NCI-H1930 (cell line): ENCODE measurements around the gene SLC1A2.
"Not testable (repeated sequence)": the region's sequence is repeated elsewhere in the genome, so short reads cannot be mapped to it uniquely, and the experiment has no call there.

ENCODE experiments used
- DNase-seq, 2 experiments: peaks; one replicate each; lab custom pipeline; 2025; lab: John Stamatoyannopoulos, UW

SLC1A2 gene

DNA sequence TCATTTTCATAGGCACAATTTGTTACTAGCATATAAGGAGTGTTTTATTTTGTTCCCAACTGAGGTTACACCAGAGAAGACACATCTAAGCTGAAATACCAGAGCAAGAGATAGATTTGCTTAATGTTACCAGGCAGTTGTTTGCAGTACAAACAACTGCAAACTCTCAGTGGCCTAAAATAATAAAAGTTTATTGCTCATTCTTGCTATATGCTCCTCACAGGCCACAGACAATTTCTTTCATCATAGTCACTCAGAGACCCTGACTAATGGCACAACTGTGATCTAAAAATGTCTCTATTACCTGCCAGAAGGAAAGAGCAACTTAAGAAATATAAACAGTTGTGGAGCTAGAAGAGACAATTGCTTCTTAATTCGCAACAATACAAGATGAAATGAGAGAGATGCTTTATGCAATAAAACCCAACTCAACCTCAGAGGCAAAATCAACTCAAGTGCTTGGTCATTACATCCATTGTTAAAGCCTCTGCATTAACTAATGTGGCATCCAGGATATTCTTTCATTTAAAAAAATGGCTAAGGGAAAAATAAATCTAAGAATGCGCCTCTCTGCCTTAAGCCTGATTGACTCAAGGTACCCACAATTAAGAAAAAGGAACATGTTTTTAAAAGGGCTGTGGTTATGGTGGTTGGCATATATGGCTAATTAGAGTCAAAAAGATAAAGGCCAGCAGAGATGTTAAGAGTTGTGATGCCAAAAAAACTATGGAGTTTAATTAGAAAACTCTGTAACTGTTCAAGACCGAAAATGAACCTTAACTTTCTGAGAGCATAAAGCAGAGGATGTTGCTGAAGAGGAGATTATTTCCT, 176.7 kb downstream of the SLC1A2 start:
- no peak for DNase-seq

DNA sequence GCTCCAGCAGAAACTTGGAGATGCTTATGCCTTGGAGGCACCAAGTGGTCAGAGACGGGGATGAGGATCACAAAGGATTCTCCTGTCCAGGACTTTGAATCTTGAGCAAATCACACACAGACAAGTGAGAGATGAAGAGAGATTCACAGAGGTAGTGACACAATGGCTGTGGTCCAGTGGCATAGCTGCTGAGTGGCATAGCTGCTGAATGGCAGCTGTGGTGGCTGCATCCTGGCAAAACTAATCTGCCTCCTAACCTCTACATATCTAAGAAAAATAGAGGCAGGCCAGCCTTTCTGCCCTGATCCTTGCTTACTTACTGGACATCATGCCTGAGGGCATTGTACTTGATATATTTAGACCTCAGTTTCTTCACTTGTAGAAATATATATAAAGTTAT, 177.8 kb downstream of the SLC1A2 start:
- DNase-seq: no peak

DNA sequence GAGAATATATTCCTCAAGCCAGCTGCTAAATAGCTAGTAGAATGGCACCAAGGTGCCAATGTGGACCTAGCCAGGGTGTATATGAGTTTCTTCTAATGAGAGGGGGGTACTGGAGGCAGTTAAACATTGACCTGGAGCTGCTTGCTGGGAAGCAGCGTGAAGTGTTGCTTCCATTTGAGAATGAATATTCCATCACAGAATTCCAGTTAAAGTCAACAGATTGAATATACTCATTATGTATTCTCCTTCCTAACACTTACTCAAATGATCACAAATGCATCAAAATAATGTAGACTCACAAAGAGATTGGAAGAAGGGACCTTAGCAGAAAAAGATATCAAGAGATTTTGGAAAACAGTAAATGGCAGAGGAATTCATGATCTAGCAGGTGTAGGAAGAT, 178.3 kb downstream of the SLC1A2 start:
- no peak for DNase-seq

DNA sequence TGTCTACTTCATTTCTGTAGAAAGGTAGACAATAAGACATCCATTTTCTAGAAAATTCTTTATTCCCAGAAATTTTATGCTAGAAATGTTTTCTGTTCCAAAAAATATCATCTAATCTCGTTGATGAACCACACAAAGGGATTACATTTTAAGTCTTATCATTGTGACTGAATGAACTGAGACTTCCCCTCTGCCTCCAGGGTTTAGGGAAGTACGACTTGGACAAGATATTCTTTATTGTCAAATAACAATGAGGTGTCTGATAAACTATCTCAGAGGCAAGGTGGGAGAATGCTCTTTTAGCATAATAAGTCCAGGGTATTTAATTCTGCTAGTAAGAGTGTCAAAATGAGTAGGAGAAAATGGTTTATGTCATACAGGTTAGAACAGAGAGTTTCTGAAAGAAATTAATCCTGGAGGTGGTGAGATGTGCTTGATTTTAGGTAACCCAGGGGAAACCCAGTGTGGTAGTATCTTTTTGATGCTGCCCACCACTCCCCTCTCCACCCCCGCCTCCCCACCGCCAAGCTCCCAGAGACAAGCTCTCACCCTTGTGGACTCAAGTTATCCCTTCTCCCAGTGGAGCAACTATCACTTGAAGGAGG, 179.8 kb downstream of the SLC1A2 start:
- DNase-seq: no peak

DNA sequence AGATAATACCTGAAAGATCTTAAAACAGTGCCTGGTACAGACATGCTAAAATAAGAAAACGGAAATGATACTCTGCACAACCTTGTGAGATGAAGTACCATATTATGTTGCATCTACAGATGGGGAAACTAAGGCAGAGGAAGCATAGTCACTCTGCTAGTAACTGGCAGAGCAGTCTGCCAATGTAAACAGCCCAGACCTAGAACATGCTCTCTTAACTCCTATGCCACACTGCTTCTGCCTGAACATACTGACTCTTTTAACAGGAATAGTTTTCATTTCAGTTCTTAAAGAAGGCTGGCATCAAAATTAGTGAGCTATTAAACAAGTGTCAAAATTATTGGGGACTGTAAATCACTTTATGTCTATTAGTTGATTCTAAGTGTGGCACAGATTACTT, 180.5 kb downstream of the SLC1A2 start:
- DNase-seq: no peak

DNA sequence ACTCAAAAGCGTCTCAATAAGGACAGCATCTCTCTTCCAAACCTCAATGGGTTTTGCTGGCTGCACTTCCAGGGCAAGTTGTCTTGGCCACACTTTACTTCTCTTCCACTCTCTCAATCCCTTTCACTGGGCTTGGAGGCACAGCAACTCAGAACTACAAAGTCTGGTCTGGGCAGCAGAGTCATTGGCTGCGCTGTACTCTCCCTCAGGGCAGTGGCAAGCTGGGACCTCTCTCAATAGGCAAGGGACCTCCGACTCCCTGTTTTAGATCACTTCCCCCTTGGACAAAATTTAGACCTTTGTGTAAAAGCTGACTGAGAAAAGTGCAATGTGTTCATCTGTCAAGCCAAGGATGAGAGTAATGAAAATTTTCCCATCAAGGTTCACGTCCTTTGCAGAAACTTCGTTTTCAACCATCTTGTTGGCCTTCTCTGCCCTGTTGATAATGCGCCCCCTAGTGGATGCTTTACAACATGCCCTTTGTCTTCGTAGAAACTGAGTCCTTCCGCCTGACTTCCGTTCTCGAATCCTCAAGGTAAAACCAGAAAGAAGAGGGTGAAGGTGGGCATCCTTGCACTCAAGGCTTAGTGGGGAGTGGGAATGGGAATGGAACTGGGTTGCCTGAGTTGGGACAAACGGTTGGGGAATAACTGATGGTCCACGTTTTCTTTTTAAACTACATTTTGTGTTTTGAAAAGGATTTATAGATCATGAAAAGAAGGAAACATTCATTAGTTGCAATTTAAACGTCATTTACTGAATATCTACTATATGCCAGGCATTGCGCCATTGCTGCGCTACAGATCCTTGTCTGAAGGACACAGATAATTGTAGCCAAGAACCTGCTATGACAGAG, 181.3 kb downstream of the SLC1A2 start:
- peak; percentile 27 to 71 for DNase-seq

DNA sequence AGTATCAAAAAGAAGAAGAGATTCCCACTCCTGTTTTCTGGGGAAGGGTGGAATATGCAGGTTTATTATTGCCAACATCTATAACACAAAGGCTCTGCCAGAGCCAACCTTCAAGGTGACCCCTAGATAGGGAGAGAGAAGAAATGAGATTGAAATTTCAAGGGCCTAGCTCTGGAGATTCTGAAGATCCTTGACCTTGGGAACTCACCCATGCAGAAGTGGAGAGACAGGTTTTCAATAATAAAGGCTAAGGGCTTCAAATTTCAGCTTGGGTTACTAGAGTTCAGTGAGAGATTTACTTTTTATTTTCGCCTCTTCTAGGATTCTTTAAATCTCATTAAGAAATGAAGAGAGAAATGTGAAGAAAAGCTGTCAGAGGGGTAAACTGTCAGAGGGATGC, 182.0 kb downstream of the SLC1A2 start:
- no peak for DNase-seq

DNA sequence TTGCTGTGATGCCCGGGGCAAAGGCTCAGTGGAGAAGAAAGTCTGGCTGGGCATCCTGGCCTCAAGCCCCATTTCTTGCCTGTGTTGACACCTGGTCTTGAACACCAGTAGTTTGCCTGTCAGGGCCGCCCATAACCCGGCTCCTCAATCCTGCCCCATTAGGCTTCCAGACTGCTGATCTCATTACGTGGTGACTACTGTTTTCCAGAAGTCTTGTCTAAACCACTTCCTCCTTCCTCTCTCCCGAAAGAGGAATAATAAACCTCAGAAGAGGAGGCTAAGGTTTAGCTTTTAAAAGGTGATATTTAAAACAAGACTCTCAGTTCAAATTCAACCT, 182.7 kb downstream of the SLC1A2 start:
- no peak for DNase-seq

DNA sequence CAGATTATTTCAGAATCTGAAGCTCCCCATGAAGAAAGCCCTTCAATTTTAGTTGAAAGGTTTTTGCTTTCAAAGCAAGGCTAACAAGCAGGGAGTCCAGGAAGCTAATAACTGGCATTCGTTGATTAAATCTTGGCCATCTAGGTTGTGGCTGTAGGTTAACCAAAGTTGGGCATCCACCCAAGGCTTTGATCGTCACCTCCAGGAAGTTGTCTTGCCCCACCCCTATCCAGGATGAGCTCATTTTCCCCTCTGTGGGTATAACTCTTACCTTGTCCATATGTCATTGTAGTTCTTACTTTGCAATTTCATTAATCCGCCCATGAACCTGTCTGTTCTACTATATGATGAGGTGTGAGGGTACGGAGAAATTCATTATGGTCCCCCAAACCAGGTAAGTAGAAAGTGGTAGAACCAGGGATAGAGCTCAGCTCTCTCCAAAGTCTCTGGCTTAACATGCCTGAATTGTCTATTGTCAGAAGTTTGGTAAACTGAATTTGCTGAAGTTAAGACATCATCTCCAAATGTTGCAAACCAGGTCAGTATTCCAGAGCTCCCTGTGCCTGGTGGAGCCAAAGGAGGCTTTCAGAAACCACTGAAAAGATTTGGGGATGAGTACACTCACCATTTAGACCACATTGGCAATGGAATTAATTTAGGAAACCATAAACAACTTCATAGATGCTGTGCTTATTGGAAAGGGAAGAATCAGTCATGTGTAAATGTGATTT, 183.3 kb downstream of the SLC1A2 start:
- no peak for DNase-seq

DNA sequence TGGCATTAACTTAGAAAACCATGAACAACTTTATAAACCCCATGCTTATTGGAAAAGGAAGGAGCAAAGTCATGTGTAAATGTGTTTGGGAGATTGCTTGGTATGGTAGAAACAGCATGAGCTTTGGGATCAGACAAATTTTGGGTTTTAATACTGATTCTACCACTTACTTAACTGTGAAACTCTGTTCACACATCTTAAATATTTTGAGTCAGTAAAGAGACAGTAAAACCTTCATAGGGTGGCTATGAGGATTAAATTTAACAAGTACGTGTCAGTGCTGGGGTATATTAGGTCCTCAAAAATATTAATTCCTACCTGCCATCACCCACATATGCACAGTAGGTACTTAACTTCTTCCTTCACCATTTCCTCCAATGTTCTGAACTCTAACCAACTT, 183.9 kb downstream of the SLC1A2 start:
- no peak for DNase-seq

DNA sequence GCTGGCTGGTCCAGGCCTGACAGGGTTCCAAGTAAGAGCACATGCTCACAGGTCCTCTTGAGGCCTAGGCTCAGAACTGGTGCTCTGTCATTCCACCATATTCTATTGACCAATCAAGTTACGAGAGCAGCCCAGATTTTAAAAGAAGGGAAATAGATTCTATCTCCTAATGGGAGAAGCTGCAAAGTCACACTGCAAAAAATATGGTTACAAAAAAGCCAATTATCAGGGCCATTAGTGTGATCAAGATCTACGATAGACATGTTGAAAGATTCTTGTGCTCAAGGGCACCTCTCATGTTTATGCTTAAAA, 184.2 kb downstream of the SLC1A2 start:
- no peak for DNase-seq

DNA sequence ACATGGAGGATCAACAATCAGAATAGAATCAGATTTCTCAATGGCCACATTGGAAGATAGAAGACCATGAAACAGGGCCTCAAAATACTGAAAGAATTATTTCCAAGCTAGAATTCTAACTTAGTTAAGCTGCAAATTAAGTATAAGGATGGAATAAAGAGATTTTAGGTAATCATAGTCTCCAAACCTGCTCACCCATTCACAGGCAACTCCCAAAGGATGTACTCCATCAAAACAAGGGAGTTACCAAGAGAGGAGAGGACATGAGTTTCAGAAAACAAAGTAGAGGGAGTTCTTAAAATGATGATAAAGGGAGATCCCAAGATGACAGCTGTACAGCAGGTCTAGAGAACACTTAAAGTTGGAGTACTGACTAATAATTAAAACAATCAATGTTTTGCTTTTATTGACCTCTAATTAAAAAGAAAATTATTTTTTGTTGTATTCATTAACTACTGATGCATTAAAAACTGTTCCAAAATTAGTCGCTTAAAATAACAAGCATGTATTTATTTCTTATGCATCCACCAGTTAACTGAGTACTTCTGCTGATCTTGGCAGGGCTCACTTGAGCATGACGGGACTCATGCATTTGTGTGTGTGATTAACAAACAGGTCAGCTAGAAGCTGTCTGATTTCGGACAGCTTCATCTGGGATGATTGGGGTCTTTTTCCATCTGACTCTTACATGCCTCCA, 184.8 kb downstream of the SLC1A2 start:
- DNase-seq: no peak

DNA sequence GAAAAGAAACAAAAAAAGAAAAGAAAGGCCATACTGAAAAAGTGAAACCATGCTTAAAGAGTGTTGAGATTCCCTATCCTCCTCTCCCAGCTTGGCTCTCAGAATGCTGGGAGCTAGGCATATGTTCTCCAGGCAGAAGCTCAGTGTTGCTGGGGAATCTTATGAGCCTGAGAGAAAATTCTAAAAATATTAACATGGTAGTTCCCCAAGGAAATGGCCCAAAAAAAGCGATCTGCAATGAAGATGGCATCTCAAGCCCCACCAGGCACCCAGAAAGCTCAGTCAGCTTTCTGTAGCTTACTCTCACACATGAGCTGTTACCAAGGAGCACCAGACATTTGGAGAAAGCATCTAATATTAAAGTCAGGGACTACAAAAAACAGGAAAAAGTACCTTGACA, 185.8 kb downstream of the SLC1A2 start:
- DNase-seq: no peak

DNA sequence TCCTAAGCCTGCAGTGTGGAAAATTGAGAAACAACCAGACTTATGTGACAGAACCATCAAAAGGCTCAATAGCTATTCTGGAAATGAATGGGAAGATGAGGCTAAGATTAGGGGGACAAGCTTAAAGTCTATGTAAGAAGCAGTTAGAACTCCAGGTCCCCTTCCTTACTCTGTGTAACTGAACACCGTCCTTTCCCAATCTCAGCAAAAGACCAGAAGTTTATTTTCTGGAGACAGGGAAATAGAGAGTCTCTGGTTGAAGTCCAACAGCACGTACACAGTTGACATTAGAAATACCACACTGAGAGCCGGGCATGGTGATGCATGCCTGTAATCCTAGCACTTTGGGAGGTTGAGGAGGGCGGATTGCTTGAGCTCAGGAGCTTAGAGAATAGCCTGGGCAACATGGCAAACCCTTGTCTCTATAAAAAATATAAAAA, 186.4 kb downstream of the SLC1A2 start:
- DNase-seq: no peak

DNA sequence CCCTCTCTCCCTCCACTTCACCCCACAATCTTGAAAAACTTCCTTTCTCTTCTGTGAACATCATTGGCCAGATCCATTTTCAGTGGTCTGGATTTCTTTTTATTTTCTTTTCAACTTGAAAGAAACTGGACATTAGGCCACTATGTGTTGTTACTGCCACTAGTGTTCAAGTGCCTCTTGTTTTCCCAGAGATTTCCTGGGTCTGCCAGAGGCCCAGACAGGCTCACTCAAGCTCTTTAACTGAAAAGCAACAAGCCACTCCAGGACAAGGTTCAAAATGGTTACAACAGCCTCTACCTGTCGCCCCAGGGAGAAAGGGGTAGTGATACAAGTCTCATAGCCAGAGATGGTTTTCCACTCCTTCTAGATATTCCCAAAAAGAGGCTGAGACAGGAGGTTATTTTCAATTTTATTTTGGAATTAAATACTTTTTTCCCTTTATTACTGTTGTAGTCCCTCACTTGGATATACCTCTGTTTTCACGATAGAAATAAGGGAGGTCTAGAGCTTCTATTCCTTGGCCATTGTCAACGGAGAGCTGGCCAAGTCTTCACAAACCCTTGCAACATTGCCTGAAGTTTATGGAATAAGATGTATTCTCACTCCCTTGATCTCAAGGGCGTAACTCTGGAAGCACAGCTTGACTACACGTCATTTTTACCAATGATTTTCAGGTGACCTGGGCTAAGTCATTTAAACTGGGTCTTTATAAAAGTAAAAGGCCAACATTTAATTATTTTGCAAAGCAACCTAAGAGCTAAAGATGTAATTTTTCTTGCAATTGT, 188.1 kb downstream of the SLC1A2 start:
- no peak for DNase-seq

DNA sequence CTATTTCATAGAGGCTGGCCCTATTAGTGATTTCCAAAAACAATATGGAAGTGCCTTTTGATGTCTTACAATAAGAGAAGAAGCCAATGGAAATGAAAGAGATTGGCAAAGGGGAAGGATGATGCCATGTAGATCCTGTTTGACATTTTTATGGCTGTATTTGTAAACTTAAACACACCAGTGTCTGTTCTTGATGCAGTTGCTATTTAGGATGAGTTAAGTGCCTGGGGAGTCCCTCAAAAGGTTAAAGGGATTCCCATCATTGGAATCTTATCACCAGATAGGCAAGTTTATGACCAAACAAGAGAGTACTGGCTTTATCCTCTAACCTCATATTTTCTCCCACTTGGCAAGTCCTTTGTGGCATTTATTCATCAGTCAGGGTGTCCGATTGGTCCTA, 189.0 kb downstream of the SLC1A2 start:
- DNase-seq: no peak

DNA sequence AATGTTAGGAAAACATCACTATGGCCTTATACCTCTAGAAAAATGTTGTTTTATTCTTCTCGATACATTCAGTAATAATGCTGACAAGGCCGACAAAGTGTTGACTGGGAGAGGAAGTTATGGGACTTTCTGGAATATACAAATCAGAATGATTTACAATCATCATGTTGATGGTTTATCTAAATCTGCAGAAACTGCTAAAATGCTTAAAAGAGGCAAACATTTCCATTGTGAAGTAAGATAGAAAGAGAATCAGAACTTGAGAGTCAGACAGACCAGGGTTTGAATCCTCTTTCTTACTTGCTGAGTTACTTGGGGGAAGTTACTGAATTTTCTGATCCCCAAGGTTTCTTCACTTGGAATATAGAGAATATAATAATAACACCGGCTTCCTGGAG, 191.0 kb downstream of the SLC1A2 start:
- no peak for DNase-seq

DNA sequence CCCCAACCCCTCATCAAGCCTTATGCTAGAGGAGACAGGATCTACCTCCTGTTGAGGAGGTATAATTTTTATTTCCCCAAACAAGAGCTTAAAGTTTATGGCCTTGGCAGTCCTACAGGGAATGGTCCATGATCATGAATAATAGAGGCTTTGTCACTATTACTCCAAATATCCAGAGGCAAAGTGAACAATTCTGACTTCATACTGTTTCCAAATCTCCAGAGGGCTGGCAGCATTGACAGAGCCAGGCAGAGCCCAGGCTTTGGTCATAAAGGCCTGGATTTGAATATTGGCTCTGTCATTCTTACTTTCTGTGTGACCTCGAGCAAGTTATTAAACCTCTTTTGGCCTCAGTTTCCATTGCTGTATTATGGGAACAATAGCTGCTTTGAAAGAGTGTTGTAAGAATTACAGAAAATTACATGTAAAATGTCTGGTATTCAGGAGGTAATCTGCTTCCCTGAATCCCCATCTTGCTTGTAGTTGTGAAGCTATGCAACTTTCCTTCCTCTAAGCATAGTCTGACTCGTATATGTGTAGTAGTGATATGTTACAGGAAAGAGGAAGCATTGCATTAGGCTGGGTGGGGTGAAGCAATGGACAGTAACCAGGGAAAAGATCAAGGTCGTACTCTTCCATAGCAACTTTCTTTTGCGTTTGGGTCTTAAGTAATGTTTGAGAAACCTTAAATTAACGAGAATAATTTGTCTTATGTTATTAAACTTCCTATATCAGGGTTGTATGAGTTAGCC, 191.6 kb downstream of the SLC1A2 start:
- no peak for DNase-seq

DNA sequence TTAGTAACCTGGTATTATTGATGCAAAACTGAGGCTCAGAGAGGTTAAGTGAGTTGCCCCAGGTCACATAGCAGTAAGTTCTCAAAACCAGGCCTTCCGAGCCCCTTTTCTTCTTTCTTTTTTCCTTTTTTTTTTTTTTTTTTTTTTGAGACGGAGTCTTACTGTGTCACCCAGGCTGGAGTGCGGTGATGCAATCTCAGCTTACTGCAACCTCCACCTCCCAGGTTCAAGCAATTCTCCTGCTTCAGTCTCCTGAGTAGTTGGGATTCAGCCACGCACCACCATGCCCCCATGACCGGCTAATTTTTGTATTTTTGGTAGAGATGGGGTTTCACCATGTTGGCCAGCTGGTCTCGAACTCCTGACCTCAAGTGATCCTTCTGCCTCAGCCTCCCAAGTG, 192.6 kb downstream of the SLC1A2 start:
- DNase-seq: not testable (repeated sequence)

DNA sequence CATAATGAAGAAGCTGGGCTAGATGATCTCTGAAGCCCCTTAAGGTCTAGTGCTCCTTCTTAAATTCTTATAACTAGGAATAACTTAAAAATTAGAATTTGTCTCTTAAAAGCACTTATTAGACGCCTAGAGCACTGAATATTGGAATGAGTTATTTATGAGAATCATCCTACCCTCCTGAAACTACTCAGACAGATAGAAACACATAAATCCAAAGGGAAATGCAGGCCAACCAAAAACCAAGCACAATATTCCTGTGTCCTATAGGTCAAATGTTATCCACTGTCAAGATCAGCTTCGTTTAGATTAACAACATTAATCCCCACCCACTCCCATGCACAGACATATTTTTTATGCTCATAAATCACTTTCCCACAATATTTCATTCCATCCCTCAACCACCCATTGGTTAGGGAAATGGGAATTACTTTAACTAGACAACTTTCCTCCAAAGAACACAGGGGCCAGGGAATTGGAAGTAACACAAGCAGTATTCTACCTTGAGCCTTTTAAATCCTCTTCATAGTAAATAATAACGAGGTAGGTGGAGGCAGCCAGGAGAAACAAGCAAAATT, 193.3 kb downstream of the SLC1A2 start:
- no peak for DNase-seq
